Kidney capillary endothelial cell (primary cell): ENCODE data around the gene YWHAB.

Experiments used
- DNase-seq: peaks from one replicate; pipeline ENCODE4 v3.0.0-alpha.2; 2018; ENCODE audit warnings: low spot score

The YWHAB gene

DNA sequence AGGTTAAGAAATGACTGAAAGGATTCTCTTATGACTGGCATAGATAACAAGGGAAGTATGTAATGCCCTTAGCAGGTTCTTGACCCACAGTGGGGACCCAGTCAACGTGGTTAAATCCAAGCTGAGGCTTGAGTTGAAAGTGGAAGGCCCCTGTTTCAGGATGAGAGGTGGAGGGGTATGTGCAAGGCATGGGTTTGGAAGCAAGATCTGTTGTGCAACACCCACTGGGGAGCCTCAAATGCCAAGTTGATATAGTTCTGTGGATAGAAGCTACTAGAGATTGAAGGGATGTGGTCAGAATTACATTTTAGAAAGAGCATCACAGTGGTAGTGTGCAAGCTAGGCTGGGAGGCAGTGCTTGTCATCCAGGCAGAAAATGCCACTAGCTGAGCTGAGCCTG lies 29.4 kb downstream of the YWHAB start:
- DNase-seq, result no peak

DNA sequence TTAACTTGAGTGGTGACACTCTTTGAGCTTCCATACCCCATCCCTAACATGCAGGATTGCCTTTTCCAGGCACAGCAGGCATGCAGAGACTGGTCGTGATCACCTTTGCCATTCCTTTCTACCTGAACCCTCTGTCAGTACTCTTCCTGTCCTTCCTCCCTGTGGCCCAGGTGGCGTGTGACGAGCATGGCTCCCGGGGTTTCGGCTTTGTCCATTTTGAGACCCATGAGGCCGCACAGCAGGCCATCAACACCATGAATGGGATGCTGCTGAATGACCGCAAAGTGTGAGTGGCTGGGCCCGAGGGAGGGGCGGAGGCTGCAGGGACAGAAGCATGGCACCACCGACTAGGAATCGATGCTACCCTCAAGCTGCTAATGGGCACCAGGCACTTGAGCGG lies 31.1 kb downstream of the YWHAB start:
- no peak for DNase-seq

DNA sequence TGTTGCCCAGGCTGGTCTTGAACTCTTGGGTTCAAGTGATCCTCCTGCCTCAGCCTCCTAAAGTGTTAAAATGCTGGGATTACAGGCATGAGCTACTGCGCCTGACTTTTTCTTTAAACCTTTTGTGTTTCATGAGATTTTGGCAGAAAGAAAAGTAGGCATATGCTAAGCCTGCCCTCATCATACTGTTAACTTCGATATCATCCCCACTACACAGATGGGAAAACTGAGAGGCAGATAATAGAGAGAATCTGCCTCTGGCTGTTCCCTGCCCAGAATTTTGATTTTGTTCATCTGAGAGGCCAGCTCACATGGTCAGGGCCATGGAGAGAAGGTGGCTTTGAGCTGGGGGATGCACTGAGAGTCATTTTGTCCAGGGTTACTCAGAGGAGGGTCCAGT lies 31.9 kb downstream of the YWHAB start:
- no peak for DNase-seq

DNA sequence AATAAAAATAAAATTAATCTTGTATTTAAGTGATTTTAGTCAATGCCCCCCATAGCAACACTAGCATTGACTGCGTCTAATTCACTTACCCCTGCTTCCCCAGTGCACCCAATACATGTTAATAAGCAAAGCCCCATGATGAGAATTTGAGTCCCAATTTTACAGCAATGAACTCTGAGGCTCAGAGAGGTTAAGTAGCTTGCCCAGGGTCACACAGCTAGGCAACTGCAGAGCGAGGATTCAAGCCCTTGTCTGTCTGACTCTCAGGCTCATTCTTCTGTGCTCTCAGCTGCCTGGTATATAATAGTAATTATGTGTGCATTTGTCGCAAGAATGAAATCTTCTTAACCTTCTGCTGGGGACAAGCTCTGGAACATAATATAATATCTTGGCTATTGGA lies 32.8 kb downstream of the YWHAB start:
- DNase-seq, result no peak

DNA sequence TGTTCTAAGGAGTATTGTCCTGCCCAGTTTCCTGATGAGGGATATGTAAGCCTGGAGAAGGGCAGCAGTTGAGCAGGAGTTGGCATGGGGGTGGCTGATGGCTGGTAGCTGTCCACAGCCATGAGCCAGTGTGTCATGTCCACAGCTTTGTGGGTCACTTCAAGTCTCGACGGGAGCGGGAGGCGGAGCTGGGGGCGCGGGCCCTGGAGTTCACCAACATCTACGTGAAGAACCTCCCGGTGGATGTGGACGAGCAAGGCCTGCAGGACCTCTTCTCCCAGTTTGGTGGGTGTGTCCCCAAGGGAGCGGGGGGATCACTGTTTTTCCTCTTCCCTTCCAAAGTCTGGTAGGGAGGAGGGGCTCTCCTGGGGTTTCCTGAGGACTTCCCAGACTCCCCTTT lies 33.3 kb downstream of the YWHAB start:
- no peak for DNase-seq

DNA sequence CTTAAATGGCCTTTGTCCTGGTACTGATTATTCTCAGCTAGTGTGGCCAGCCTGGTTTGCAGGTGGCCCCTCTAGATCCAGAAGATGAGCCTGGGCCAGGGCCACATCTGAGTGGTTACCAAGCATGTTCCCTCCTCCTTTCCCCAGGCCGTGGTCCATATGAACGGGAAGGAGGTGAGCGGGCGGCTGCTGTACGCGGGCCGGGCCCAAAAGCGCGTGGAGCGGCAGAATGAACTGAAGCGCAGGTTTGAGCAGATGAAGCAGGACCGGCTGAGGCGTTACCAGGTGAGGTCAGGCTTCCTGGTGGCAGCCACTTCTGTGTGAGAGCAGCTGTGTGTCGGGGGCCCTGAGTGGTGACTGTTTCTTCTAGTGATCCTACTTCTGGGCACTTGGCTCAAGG lies 35.9 kb downstream of the YWHAB start:
- DNase-seq, result no peak

DNA sequence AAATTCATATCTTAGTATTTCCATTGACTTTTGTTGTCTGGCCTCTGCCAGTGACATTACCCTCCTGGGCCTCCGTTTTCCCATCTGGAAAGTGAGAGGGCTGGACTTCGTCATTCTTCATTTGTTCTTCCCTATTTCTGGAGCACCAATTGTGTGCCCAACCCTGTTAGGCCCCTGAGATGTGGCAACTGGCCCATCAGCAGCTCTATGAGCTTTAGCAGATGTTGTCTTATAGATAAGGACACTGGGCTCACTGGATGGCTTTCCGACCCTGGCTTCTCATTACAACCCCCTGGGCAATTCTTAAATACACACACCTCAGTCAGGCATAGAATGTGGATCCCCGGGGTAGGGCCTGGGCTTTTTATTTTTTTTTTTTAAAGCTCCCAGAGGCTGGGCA lies 39.0 kb downstream of the YWHAB start:
- DNase-seq, result no peak

DNA sequence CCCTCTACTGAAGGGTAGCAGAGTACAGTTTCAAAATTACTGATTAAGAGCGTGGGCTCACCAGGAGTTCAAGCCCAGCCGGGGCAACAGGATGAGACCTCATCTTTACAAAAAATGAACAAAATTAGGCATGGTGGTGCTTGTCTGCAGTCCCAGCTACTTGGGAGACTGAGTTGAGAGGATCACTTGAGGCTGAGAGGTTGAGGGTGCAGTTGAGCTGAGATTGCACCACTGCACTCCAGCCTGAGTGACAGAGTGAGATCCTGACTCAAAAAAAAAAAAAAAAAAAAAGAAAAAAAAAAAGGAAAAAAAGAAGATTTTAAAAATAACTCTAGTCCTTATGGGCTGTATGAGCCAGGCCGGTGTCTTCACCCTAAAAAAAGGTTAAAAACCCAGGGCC lies 43.1 kb downstream of the YWHAB start:
- DNase-seq, result no peak

DNA sequence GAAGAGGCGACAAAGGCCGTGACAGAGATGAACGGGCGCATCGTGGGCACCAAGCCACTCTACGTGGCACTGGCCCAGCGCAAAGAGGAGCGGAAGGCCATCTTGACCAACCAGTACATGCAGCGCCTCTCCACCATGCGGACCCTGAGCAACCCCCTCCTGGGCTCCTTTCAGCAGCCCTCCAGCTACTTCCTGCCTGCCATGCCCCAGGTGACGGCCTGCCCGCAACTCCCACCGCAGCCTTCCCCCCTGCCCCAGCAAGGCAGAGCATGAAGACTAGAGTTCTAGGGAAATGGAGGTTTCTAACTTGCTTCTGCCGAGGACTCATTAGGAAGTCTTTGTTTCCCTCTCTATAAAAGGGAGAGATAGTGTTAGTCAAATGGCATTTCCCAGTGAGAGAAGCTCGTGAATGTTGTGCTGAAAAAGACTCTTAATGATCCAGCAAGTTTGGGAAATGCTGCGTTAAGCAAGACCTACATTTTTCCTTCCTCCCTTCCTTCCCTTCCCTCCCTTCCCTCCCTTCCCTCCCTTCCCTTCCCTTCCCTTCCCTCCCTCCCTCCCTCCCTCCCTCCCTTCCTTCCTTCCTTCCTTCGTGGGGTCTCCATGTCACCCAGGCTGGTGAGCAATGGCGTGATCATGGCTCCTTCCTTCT lies 45.1 kb downstream of the YWHAB start:
- DNase-seq, result no peak

DNA sequence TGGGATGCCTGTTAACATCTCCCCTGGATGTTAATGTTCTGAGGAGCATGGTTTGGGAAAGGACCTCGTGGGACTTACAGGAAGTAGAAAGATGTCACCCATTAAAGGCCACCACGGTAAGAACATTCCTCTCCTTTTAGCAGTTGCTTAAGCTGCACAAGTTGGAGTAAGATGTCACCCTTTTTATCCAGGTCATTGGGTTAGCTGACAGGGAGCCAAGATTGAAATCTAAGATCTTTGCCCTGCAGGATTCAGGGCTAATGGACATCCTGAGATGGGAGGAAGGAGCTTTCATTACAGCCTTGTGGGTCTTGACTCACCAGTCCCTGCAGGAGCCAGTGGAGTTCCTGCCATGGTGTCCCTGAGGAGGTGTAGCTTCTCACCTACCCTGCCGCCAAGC lies 46.4 kb downstream of the YWHAB start:
- no peak for DNase-seq

DNA sequence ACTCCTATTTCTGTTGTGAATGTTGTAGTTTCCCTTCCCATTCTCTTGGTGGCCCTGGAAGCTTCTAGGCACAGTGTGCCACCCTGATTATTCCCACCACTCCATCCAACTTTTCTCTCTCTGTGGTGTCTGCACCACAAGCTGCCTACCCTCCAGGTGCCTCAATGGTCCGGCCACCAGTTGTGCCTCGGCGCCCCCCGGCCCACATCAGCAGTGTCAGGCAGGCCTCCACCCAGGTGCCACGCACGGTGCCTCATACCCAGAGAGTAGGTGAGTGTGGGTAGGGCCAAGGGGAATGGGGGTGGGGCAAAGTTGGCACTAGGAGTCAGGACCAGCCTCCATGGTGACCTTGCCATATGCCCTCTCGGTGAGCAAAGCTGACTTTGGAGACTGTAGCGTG lies 47.4 kb downstream of the YWHAB start:
- DNase-seq, result no peak

DNA sequence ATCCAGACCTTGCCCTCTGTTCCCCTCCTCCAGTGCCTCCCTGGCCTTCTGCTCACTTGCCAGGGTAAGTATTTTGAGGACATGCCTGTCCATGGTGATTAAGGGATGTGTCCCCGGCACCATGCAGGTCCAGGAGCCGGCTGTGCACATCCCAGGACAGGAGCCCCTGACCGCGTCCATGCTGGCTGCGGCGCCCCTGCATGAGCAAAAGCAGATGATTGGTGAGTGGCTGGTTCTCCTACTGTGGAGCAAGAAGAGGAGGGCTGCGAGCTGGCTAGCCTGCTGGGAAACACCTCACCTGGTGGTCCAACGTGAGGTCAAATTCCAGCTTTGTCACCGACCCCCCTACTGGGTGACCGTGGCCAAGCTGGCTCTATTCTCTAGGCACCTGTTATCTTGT lies 51.0 kb downstream of the YWHAB start:
- no peak for DNase-seq

DNA sequence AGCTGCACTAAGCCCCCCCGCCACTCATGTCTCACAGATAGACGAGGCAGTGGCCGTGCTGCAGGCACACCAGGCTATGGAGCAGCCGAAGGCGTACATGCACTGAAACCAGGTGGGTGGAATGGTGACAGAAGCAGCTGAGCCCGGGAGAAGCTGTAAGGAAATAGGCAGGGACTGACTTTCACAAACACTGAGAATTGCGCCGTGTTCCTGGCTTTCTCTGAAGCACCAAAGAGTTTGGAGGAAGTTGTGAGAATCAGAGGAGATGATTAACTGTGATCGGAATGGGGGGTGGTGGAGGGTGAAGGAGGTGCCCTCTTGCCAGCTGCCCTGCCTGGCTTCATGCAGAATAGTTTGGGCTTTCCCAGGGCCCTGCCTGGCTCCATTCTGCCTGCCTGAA lies 53.1 kb downstream of the YWHAB start:
- peak; percentile 40 for DNase-seq

DNA sequence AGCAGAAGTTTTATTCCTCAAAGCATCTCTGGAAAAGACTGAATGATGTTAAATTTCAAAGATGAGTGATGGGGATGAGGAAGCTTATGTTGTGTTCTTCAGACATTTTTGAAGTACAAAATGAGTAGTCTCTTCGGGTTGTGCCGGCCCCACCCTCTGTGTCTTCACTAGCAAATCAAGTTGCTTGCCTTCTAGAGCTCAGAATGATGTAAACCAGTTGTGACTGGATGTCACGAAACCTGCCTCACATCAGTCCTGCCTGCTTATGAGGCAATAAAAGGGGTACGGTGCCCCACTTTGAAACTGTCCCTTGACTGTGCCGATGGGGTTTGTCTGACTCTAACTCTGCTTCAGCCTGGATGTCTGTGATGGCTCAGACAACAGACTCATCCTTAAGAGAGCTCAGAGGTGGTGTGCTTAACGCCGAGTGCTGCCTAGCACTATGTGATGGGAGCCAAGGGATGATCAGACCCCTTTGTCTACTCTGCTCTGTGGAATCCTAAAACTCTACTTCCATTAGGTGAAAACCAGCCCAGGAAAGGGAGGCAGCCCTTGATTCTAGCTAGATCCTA lies 55.7 kb downstream of the YWHAB start:
- no peak for DNase-seq

DNA sequence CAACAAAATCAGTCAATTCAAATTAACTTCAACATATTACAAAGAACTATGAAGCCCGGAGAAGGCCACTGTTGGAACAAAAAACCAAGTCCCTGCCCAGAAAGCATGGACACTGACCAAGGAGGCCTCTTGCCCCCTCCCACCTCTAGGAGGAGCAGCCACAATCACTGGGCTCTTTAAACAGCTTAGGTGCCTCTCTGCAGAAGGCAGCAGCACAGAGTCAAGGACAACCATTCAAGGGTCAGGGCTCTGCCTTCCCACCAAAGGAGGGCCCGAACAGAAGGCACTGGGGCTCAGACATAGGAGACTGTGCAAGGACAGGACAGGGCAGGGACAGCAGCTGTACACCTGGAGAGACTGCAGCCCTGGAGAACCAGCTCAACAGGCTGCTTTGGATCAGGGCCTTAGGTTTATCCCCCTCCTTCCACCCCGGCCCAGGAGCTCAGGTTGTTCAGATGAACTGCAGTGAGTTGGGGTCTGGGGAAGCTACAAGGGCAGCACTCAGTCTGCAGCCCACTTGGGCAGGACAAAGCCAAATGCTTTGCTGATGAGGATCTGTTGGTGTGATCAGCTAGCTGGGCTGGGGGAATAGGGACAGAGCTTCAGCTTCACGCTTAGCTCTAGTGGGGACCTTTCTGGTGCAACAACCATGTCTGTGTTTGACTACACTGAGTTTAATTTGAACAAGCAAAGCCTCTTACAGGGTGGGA lies 56.9 kb downstream of the YWHAB start:
- no peak for DNase-seq

DNA sequence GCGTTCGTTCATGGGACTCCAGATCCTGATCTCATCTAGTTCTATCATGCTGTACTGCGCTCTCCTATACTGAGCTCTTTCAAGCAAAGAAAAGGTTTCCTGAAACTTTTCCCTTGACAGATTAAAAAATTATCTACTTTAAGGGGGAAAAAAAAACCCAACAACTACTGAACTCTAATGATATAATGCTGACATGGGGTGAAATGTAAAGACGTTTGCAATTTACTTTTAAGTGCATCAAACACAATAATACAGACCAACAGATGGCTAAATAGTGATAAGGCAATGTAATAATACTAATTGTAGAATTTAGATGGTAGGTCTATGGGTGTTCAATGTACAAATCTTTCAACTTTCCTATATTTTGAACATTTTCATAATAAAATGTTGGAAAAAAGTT lies 58.3 kb downstream of the YWHAB start:
- DNase-seq, result no peak

DNA sequence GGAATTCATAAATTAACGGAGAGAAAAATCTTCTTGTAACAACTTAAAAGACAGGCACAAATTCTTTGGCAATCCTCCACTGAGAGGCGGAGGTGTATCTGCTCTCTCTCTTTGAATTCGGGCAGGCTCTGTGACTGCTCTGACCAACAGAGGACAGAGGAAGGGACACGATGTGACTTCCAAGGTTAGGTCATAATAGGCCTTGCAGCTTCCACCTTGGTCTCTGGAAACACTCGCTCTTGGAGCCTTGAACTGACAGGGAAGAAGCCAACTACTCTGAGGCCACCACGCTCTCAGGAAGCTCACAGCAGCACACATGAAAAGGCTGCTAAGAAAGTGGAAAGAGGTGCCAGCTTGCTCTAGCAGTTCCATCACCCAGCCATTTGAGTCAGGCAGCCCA lies 59.8 kb downstream of the YWHAB start:
- no peak for DNase-seq

DNA sequence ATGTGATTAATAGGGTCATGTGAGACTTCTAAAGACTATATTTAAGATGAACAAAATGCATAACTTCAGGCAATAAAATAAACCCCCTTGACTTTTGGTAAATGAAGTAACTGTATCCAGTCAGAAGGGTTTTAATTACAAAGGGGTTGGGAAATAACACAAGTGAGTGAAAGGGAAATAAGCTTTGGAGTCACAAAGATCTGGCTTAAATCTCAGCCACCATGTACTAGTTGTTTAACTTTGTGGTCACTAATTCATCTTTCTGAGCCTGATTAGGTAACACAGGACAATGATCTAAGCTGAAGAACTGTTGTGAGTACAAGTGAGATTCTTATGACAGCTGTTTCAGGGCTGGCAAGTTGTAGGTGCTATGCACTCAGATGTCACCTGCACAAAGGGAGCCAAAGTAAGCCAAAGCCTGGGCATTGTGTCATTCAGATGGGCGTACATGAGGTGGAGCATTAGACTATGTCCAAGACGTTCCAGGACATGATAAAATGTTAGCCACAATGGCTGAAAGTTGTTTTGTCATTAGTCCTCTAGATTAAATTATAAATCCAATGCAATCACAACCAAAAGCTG lies 60.9 kb downstream of the YWHAB start:
- DNase-seq, result no peak

DNA sequence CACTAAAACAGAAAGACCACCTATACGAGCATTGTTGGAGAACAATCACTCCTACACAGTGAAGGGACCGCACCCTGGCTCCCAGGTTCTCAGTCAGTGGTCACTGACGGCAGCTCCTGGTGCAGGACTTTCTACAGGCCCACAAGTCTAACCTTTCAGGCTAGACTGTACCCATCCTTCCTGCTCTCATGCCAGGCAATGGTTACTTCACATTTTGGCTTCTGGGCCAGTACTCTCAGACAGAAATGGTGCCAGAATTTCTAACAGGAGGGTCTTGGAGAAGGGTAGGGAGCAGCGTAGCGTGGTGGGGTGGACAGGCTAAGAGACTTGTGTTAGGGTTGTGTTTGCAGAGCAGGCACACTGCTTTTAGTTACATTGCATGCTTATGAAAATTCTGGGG lies 62.6 kb downstream of the YWHAB start:
- no peak for DNase-seq

DNA sequence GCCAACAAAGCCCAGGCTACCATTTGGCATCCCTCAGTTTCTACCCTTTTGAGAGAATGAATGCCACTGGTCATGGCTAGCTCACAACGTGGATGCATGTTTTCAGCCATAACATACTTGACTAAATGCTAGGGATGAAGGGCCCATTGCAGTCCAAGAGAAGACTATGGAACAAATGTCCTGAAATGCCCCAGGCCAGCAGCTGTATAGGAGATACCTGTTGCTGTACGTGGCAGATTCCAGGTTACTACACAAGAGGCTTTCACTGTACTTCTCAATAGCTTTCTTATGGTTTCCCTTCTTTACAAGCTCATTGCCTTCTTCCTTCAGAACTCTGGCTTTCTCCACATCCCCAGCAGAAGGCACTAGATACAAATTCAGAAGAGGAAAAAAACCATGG lies 63.0 kb downstream of the YWHAB start:
- no peak for DNase-seq

DNA sequence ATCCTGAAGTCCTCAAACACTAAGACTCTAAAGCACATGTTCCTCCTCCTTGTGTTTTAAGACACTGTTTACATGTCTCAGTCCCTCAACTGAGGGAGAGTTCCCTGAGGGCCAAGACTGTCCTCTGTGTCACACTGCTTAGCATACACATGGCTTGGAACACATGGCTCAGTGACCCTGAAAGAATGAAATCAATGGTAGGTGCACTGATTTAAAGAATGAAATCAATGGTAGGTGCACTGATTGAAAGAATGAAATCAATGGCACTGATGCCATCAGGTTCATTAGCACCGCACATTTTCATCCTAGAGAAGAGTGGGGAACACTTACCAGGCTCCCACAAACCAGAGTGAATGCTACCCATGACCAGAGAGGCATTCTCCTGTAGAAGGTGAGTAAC lies 64.9 kb downstream of the YWHAB start:
- DNase-seq, result no peak

DNA sequence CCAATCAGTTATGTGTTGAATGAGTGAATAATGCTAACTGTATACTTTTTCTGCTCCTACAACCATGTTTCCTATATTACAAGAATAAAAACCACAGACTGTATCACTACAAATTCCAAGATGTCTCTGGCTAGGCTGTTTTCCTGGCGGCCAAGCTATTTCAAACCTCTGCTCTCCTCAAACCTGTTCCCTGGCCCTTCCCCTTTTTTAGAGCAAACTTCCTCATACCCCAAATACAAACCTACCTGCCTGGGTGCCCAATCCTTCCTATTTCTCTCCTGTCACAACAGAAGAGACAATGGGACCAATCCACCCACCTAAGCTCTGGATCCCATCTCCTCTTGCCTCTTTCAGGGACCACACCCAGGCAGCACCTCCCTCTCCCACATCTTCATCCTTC lies 67.2 kb downstream of the YWHAB start:
- no peak for DNase-seq

DNA sequence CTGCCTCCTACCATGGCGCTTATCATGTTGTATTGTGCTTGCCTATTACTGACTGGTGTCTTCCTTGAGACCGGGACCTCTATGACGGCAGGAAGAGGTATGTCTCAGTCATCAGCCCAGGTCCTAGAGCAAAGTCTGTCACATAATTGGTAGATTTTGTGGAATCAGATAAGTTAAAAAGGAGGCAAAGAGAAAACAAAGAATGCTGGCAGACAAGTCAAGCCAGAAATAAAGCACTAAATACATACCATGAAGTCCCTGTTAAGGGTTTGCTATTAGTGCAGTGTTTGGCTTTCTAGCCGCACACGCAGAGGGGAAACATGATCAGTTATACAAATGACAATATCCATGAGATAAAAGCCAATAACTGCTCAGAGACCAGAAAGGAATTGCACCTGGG lies 68.7 kb downstream of the YWHAB start:
- no peak for DNase-seq

DNA sequence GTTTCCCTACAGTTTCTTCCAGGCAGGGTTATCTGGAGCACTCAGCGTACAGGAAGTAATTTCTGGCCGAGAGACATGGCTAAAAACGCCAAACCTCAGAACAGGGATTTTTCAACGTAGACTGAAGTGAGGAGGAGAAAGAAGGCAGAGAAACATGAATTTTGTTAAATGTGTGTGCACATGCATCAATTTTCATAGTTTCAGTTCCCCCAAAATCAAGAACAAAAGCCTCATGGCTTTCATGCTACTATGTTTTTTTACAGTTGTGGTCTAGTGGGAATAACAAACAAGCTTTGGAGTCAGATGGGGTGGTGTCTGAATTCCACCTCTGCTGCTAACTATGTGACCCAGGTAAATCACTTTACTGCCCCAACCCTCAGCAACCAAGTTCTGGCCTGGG lies 69.8 kb downstream of the YWHAB start:
- DNase-seq, result no peak
